Activated T-cell treated with anti-CD3 and anti-CD28 coated beads, Interleukin-2, amount 50 U/mL, for 72 hours (primary cell): ENCODE measurements around the gene TBC1D9B. TPM values are rescaled to one million over a fixed set of nuclear protein-coding genes. Genes with fewer than 3 reads are reported as not detected.

ENCODE experiments used
- ATAC-seq, 2 donors: fragments of 150-1000 bp; cut with Tn5 transposase; replicated peaks in 1 of 2; 2 replicates each; pipeline ENCODE4 v1.10.0; 2021; ENCODE audit warnings: moderate library complexity in 2 of 2, mild to moderate bottlenecking in 1 of 2
- DNase-seq, 2 donors: peaks; one replicate each; pipeline ENCODE4 v3.0.0; 2021 to 2022; ENCODE audit warnings: mixed read lengths in 1 of 2
- H3K27ac Mint-ChIP-seq: one replicate; pipeline ENCODE4 v1.8.0; 2022; ENCODE audit warnings: mild to moderate bottlenecking, moderate library complexity, mixed read lengths
- H3K27me3 Mint-ChIP-seq: one replicate; pipeline ENCODE4 v1.8.0; 2022; ENCODE audit warnings: low read depth, mixed read lengths
- H3K36me3 Mint-ChIP-seq, 2 donors: one replicate each; pipeline ENCODE4 v1.8.0; 2022; ENCODE audit warnings: mixed read lengths in 2 of 2, mild to moderate bottlenecking in 1 of 2; ENCODE audit not compliant: insufficient read depth in 2 of 2
- H3K4me1 Mint-ChIP-seq: one replicate; pipeline ENCODE4 v1.8.0; 2022; ENCODE audit warnings: low read depth, mixed read lengths
- H3K4me3 Mint-ChIP-seq, 2 donors: one replicate each; pipeline ENCODE4 v1.8.0; 2022; ENCODE audit warnings: mild to moderate bottlenecking in 2 of 2, mixed read lengths in 2 of 2, moderate library complexity in 2 of 2
- H3K9me3 Mint-ChIP-seq, 2 donors: one replicate each; pipeline ENCODE4 v1.8.0; 2022; ENCODE audit warnings: mixed read lengths in 2 of 2
- total RNA-seq, 2 donors: library from RNA; stranded (reverse); gene quantifications; one replicate each; pipeline ENCODE4 v1.2.3, GENCODE V29; 2022

The TBC1D9B gene
- total RNA-seq, 2 donors from 2014 or later, result 62.5 to 72.3 TPM

- Mint-ChIP-seq H3K27me3 (no peaks in the 10 kb centered on the region), H3K36me3 (peaks cover 11 to 22% of the 10 kb centered on the region in 2 donors), H3K4me1 (no peaks in the 10 kb centered on the region), H3K9me3 (peaks cover 0 to under 1% of the 10 kb centered on the region in 2 donors), H3K4me3 (no peak overlapping the region), H3K27ac (no peak overlapping the region)
- DNase-seq (no peak), ATAC-seq (no peak)
Observed at GRCh38 chr5:179889885-179890284, 17.8 kb downstream of the TBC1D9B start.

DNA sequence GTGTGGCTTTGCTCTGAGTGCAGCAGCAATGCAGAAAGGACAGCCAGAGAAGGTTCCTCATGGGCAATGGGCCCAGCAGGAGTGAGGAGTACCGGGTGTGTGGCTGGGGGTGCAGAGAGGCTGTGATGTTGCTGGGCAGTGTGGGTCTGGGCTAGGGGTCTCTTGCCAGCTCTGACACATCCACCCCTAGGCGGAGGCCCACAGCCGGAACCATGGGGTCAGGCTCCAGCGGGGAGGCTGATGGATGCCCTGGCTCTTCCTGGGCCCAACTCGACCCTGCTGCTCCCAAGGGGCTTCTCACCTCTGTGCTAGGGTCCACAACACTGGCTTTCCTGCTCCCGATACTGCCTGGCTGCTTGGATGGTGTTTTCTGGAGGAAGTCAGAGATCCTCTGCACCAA, 19.9 kb downstream of the TBC1D9B start:
- H3K27ac Mint-ChIP-seq, result no peak overlapping the region
- H3K4me3 Mint-ChIP-seq, result no peak overlapping the region
- ATAC-seq (no peak), DNase-seq (no peak)
- peaks cover 5 to 9% of the 10 kb centered on the region in 2 donors for H3K9me3 Mint-ChIP-seq
- H3K27me3 Mint-ChIP-seq, result no peaks in the 10 kb centered on the region
- H3K36me3 Mint-ChIP-seq, result peaks cover 28 to 39% of the 10 kb centered on the region in 2 donors
- H3K4me1 Mint-ChIP-seq, result no peaks in the 10 kb centered on the region

DNA sequence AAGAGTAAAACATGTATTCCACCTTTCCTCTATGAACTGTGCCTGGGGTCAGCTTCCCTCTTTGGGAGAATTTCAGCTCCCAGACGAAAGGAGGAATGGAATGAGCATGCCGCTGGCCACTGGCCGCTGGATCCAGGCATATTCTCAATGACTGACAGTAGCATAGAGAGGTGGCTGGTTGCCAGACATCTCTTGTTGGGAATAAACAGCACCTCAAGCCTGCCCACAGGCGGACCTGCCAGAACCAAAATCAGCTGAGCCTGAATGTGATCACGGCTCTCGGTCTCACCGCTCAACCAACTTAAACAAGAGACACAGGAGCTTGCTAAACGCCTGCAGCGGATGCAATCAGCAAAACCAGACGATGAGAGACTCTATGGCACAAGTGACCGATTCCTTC, 20.6 kb downstream of the TBC1D9B start:
- Mint-ChIP-seq H3K4me1 (no peaks in the 10 kb centered on the region), H3K4me3 (no peak overlapping the region), H3K9me3 (peaks cover 7 to 9% of the 10 kb centered on the region in 2 donors), H3K27ac (no peak overlapping the region), H3K36me3 (peaks cover 30 to 42% of the 10 kb centered on the region in 2 donors), H3K27me3 (no peaks in the 10 kb centered on the region)
- DNase-seq (no peak), ATAC-seq (no peak)

DNA sequence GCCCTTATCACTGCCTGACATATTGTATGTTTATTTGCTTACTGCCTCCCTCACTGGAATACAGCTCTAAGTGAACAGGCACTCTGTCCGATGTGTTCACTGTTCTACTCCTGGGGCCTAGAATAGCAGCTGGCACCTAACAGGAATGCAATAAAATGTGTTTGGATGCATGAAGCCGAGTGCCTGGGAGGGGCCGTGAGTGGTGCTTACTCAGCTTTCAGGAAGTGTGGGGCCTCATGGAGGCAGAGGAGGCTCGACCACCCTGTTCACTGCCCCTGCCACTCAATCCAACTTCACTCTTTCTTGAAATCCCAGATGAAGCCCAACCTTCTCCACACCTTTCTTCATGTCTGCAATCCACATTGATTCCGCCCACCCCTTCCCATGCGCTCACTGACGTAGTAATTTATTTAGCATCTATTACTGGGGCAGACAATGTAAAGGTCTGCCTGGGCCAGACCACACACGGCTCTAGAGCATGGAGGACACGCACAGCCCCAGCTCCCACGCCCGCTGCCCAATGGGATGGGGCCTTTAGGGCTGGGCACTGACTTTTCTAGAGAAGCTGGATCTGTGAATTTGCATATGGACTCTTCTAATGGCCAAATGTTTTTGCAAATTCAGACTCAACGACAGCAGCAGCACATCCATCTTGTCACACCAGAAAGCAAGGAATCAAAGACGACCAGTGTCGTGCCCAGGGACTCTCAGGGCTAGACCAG, 21.3 kb downstream of the TBC1D9B start:
- Mint-ChIP-seq H3K27ac (no peak overlapping the region), H3K4me3 (no peak overlapping the region), H3K9me3 (peaks cover 7 to 9% of the 10 kb centered on the region in 2 donors), H3K36me3 (peaks cover 30 to 43% of the 10 kb centered on the region in 2 donors), H3K27me3 (no peaks in the 10 kb centered on the region), H3K4me1 (no peaks in the 10 kb centered on the region)
- DNase-seq (no peak), ATAC-seq (no peak)

DNA sequence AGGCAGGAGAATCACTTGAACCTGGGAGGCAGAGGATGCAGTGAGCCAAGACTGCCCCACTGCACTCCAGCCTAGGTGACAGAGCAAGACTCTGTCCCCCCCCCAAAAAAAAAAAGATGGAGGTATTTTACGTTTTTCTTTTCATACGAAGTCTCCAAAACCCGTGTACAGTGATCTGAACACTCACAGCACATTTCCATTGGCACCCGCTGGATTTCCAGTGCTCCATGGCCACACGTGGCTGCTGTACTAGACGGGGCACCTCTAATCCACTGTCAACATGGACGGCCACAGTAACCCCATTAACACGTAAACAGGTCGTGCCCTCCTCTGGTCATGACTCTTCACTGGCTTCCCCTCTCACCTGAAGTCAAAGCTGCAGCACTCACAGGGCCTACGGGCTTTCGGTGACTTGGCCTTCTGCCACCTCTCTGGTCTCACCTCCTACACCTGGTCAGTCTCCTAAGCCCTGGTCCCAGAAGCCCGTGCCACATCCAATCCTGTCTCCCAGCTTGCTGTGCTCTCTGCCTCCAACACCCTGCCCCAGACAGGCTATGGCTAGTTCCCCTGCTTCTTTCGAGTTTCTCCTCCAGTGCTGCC, 22.1 kb downstream of the TBC1D9B start:
- Mint-ChIP-seq H3K36me3 (peaks cover 30 to 43% of the 10 kb centered on the region in 2 donors), H3K27me3 (no peaks in the 10 kb centered on the region), H3K9me3 (peaks cover 7 to 9% of the 10 kb centered on the region in 2 donors), H3K4me3 (no peak overlapping the region), H3K27ac (no peak overlapping the region), H3K4me1 (no peaks in the 10 kb centered on the region)
- ATAC-seq (no peak), DNase-seq (no peak)

- no peak for DNase-seq
Observed at GRCh38 chr5:179883163-179883562, 24.5 kb downstream of the TBC1D9B start.

GRCh38 chr5:179882338-179882737, 25.4 kb downstream of the TBC1D9B start:
- H3K4me3 Mint-ChIP-seq, result no peak overlapping the region
- H3K27ac Mint-ChIP-seq, result no peak overlapping the region
- DNase-seq, result no peak
- H3K36me3 Mint-ChIP-seq, result peaks cover 25 to 38% of the 10 kb centered on the region in 2 donors
- no peaks in the 10 kb centered on the region for H3K27me3 Mint-ChIP-seq
- ATAC-seq, result no peak
- peaks cover 7 to 9% of the 10 kb centered on the region in 2 donors for H3K9me3 Mint-ChIP-seq
- H3K4me1 Mint-ChIP-seq, result no peaks in the 10 kb centered on the region

More at GRCh38 chr5:179883163-179883562, 24.5 kb downstream of the TBC1D9B start:
- no peak for ATAC-seq
- peaks cover 28 to 37% of the 10 kb centered on the region in 2 donors for H3K36me3 Mint-ChIP-seq
- H3K9me3 Mint-ChIP-seq, result peaks cover 7 to 9% of the 10 kb centered on the region in 2 donors
- H3K27me3 Mint-ChIP-seq, result no peaks in the 10 kb centered on the region
- no peak overlapping the region for H3K4me3 Mint-ChIP-seq
- H3K27ac Mint-ChIP-seq, result peak overlapping the region; percentile 83
- H3K4me1 Mint-ChIP-seq, result no peaks in the 10 kb centered on the region

GRCh38 chr5:179880848-179881590, 26.7 kb downstream of the TBC1D9B start:
- Mint-ChIP-seq H3K9me3 (peaks cover 7 to 9% of the 10 kb centered on the region in 2 donors), H3K27ac (no peak overlapping the region), H3K4me3 (no peak overlapping the region), H3K36me3 (peaks cover 22 to 34% of the 10 kb centered on the region in 2 donors), H3K4me1 (no peaks in the 10 kb centered on the region), H3K27me3 (no peaks in the 10 kb centered on the region)
- no peak for ATAC-seq
- DNase-seq, result no peak

GRCh38 chr5:179880066-179880650, 27.5 kb downstream of the TBC1D9B start:
- Mint-ChIP-seq H3K36me3 (peaks cover 20 to 27% of the 10 kb centered on the region in 2 donors), H3K4me1 (no peaks in the 10 kb centered on the region), H3K4me3 (no peak overlapping the region), H3K27ac (no peak overlapping the region), H3K9me3 (peaks cover 7 to 9% of the 10 kb centered on the region in 2 donors), H3K27me3 (no peaks in the 10 kb centered on the region)
- ATAC-seq (no peak), DNase-seq (no peak)

GRCh38 chr5:179879690-179880010, 28.0 kb downstream of the TBC1D9B start:
- Mint-ChIP-seq H3K4me1 (no peaks in the 10 kb centered on the region), H3K4me3 (no peak overlapping the region), H3K36me3 (peaks cover 16 to 22% of the 10 kb centered on the region in 2 donors), H3K27ac (no peak overlapping the region), H3K27me3 (no peaks in the 10 kb centered on the region), H3K9me3 (peaks cover 6 to 7% of the 10 kb centered on the region in 2 donors)
- DNase-seq (no peak), ATAC-seq (no peak)

DNA sequence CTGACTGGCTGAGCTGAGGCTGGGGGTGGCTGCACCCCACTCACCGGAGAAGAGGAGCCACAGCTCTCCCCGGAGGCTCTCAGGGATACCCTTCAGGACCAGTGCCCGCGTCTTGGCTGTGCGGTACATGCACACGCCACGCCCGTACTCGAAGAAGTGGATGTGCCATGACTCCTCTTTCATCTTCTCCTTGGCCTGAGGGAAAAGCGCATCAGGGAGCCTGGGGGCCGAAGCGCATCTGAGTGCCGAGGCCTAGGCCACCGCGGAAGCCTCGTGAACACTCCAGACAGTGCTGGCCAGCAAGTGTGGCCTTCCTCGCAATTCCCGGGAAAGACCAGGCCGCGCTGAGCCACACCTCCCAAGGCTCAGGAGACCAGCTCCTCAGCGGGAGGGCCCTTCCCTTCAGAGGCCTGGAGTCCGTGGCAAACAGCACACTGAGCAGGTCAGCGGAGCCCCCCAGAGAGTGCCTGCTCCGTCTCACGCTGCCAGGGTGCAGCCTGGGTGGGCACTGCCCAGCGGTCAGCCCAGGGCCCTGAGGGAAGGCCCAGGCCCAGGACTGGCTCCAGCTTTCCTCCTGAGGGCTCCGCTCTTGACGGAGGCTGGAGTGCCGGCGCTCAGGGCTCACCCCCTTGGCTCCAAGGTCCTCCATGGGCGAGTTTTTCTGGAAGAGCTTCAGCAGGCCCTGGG, 28.6 kb downstream of the TBC1D9B start:
- Mint-ChIP-seq H3K4me1 (no peaks in the 10 kb centered on the region), H3K4me3 (no peak overlapping the region), H3K36me3 (peaks cover 12 to 18% of the 10 kb centered on the region in 2 donors), H3K27me3 (no peaks in the 10 kb centered on the region), H3K9me3 (peaks cover 5 to 6% of the 10 kb centered on the region in 2 donors), H3K27ac (no peak overlapping the region)
- DNase-seq (no peak), ATAC-seq (no peak)

DNA sequence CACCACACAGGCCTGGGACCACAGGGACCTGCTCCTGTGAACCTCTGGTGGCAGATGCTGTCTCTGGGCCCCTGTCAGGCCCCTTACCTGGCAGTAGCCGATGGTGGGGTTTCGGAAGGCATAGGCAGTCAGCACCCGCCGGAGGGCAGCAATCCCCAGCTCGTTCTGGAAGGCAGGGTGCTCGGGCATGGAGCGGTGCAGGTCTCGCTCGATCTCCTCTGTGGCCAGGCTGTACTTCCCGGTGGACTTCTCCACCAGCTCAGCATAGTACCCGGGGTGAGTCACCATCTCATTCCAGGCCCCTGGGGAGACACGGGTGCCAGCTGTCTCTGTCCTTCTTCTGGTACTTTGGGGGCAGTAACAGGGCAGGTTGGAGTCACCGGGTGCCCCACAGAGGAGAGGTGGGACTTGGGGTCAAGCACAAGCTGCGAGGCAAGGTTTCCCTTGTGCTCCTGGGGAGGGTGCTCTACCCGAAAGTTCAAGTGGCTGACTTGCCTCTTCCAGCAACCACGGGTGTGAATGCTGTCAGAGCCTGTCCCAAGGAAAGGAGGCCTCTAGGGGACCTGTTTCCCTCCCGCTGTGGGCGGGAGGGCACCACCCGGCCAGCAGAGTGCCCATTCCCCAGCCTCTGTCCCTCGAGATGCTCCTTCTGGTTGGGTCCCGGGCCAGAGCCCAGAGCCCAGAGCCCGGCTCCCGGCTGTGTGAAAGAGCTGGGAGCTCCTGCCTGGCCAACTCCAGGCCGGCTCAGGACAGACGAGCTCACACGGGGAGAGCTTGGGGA, 29.3 kb downstream of the TBC1D9B start:
- H3K9me3 Mint-ChIP-seq, result peaks cover 2 to 4% of the 10 kb centered on the region in 2 donors
- H3K27ac Mint-ChIP-seq, result no peak overlapping the region
- no peaks in the 10 kb centered on the region for H3K27me3 Mint-ChIP-seq
- H3K4me3 Mint-ChIP-seq, result no peak overlapping the region
- ATAC-seq (no peak), DNase-seq (no peak)
- H3K36me3 Mint-ChIP-seq, result peaks cover 5 to 10% of the 10 kb centered on the region in 2 donors
- H3K4me1 Mint-ChIP-seq, result no peaks in the 10 kb centered on the region
